Muscle of arm (tissue), 12 donors: ENCODE data around the gene HELZ. TPM values are rescaled to one million over a fixed set of nuclear protein-coding genes. Genes with fewer than 3 reads are reported as not detected.
"Not testable (repeated sequence)": the region's sequence is repeated elsewhere in the genome, so short reads cannot be mapped to it uniquely, and the experiment has no call there.

Experiments
- DNase-seq: peaks from one replicate; pipeline ENCODE4 v3.0.0-alpha.2; 2013
- polyA plus RNA-seq, 12 donors: library from polyadenylated mRNA; unstranded; fragments of 120-200 nt; gene quantifications; one replicate each; pipeline ENCODE4 v1.2.1, GENCODE V29; 2013; ENCODE audit not compliant: insufficient read length in 12 of 12

HELZ gene
- polyA plus RNA-seq, 12 donors: 21.2 to 30.3 (median 25.7) TPM; not detected in 1

DNA sequence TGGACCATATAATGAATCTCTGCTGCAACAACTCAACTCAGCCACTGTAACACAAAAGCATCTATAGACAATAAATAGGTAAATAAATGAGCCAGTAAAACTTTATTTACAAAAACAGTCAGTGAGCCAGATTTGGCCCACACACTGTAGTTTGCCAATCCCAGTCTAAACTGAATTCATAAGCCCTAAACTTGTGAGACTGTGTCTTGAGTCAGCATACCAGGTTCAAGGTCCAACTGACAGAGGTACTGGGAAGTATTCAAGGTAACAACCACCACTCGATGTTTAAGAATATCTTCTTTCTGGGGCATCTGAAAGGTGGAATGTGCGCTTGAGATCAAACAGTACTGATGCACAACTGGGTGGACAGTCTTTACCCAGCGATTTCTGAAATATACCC is 94.2 kb downstream of the HELZ start:
- DNase-seq: no peak

DNA sequence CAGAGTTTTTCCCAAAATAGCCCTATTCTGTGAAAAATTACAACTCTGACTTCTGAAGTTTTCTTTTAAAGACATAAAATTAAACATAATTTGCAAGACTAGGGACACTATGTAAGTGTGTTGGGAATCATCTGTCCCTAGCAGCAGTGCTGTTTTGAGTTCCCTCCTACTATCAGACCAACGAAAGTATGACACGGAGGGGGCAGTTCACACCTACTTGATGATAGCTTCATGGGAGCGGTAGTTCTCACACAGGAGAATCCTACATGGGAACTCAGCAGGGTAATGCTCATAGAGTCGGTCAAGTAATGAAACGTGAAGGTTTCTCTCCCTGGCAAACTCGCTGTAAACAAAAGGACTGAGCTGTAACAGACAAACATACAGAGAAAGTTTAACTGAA is 96.6 kb downstream of the HELZ start:
- DNase-seq: no peak

GRCh38 chr17:67145183-67145805 is 99.7 kb downstream of the HELZ start:
- no peak for DNase-seq

GRCh38 chr17:67143318-67143717 is 101.7 kb downstream of the HELZ start:
- DNase-seq: no peak

- not testable (repeated sequence) for DNase-seq
Observed at GRCh38 chr17:67142030-67142429, 103.0 kb downstream of the HELZ start.

- DNase-seq: no peak
Observed at GRCh38 chr17:67139784-67140665, 105.0 kb downstream of the HELZ start.

GRCh38 chr17:67139289-67139688 is 105.7 kb downstream of the HELZ start:
- no peak for DNase-seq

DNA sequence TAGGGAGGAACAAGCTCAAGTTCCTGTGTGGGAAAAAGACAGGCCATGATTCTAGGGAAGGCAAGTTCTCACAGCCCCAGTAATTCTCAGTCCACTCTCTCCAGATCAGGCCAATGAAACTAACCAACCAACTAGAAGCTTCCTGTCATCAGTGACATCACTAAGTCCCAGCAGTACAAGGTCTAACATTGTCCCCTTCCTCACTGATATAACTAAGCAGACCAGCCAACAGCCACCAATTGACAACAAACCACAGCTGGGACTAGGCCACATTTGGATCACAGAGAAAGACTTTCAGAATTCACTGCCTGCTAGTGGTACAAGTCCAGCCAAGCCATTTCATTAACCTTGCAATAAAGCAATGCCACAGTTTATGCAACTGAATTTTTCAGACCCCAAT is 106.6 kb downstream of the HELZ start:
- no peak for DNase-seq

DNA sequence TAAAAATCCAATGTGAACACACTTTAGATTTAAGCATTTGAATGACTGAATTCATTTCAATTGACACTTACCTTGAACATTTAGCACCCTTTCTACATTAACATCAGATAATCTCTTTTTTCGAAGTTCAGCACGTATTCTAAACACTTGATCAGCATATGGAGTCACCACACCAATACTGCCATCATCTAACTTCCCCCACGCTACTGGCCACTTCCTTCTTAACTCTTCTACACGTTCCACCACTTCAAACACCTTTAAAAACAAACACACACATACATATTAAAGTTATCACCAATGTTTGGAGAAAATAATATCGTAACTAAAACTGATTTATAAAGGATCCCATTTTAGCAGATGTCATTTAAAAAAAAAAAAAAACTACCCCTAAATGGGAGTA is 107.1 kb downstream of the HELZ start:
- DNase-seq: no peak

- no peak for DNase-seq
Observed at GRCh38 chr17:67137026-67137370, 108.0 kb downstream of the HELZ start.

- DNase-seq: no peak
Observed at GRCh38 chr17:67136191-67137025, 108.6 kb downstream of the HELZ start.

DNA sequence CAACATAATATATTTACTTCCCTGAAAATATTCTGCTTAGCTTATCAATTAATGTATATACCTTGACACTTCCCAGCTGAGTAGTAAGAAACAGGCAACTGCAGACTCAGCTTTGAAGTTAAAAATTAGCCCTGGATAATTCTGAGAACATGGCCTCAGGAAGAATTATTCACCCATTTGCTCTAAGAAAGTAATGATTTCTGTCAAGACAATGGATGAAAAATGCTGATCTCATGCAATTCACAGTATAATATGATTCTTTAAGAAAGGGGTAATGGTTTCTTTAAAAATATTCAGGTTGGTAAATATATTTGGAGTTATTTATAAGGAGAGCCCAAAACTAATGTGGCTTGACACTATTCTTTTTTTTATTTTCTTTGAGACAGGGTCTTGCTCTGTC is 111.8 kb downstream of the HELZ start:
- DNase-seq: no peak

DNA sequence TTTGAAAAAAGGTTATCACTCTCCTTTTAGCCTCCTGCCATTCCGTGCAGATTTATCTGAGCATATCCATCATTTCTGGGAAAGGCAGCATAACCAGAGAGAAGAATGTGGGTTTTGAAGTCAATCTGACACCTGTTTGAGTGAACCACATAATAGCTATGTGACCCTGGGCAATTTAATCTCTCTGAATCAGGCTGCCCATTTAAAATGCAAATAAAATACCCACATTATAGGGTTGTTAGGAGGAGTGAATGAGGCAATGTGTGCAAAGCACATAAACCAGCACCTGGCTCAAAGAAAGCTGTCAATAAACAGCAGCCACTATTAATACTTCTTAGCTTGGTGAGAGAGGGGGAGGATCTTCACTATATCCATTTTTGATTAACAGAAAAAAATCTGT is 112.6 kb downstream of the HELZ start:
- DNase-seq: no peak

GRCh38 chr17:67130768-67131167 is 114.2 kb downstream of the HELZ start:
- no peak for DNase-seq

DNA sequence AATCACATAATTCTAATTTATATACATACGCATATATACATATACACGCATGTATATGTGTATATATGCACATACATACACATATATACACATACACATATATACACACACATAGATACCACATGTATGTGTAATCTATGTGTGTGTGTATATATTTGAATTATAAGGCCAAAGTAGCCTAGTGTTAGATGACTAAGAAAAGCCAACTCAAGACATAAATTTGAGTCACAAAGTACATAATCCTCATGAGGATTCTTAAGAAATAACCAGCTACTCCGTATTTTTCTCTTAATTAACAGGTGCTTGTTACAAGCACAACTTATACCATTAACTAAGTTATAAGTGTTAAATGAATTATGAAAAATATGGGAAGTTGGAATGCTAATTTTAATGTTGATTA is 115.7 kb downstream of the HELZ start:
- DNase-seq: no peak

DNA sequence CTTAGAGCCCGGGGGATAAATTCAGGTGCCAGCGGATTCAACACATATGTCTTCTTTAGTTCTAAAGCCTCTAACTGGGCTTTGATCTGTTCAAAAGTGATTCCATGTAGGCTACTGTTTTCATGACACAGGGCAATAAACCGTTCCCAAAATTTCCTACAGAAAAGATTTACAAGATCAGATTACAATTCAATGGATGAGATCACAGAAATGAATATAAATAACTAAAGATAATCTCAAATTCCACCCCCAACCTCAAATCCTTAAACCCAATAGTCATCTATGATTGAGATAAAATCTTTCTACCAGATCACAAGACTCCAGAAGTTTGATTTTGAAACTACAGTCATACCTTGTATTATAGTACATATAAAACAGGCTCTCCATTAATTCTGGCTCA is 116.3 kb downstream of the HELZ start:
- DNase-seq: no peak

DNA sequence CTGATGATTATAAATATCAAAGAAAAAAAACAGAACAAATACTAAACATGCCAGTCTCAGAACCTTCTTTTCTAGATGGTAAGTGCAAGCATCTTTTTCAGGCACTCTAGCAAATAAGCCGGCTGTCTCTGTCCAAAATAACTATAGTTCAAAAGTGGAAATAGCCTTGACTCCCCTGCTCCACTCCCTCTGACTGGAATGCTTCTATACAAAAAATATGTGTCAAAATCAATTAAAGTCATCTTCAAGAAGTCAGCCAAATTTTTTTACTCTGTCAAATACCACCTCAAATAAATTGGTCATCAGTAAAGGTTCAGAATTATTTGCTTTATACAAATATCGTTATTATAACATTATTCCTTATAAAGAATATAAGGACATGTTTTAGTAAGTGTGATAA is 117.1 kb downstream of the HELZ start:
- no peak for DNase-seq

- DNase-seq: no peak
Observed at GRCh38 chr17:67126983-67127382, 118.0 kb downstream of the HELZ start.

DNA sequence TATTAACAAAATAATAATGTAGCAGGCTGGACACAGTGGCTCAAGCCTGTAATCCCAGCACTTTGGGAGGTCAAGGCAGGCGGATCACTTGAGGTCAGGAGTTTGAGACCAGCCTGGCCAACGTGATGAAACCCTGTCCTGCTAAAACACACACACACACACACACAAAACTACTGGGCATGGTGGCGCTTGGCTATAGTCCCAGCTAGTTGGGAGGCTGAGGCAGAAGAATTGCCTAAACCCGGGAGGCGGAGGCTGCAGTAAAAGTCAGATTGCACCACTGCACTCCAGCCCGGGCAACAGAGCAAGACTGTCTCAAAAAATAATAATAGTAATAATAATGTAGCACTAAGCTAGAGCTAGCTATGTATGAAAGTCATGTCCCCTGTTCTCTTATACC is 118.5 kb downstream of the HELZ start:
- not testable (repeated sequence) for DNase-seq

GRCh38 chr17:67125924-67126323 is 119.1 kb downstream of the HELZ start:
- DNase-seq: no peak

- DNase-seq: no peak
Observed at GRCh38 chr17:67125417-67125816, 119.6 kb downstream of the HELZ start.

DNA sequence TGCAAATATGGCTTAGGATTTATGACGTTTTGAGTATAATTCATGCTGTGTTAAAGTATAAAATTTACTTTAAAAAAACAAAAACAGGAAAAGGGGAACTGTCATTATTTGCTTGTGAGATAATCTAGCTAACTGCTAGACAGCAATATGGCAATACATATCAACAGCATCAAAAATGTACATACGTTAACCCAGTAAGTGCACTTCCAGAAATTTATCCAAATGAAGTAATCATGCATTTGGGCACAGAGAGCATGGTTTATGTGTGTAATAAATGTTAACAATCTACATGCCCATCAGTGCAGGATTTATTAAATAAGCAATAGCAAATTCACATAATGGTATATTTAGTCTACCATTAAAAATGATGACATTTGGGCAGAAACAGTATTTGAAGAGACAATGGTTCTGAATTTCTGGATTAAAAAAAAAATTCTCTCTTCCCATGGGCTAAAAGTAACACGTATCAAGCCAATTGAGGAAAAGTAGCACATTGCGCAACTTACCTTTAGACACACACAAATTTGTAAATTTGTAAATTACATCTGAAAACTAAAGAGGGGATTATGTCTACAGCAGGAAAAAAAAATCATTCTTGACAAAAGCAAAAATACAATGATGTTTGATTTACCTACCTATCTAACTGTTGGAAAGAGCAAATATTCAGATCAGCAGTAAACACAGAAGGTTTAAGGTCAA is 120.4 kb downstream of the HELZ start:
- DNase-seq: no peak
